Breast epithelium (tissue), 3 donors: ENCODE measurements around the gene ACVRL1.

Experiments
- POLR2A ChIP-seq: fragments of 450-650 bp; IDR thresholded peaks from one replicate; pipeline ENCODE4 v1.6.1; 2016; ENCODE audit warnings: antibody characterized with exemption, mild to moderate bottlenecking, moderate library complexity
- TF ChIP-seq, protein P1 (sequence below), 3 donors: fragments of 450-650 bp; IDR thresholded peaks; one replicate each; pipeline ENCODE4 v1.5.1; 2016 to 2017; ENCODE audit warnings: antibody characterized with exemption in 3 of 3, mild to moderate bottlenecking in 3 of 3, moderate library complexity in 3 of 3

DNA sequence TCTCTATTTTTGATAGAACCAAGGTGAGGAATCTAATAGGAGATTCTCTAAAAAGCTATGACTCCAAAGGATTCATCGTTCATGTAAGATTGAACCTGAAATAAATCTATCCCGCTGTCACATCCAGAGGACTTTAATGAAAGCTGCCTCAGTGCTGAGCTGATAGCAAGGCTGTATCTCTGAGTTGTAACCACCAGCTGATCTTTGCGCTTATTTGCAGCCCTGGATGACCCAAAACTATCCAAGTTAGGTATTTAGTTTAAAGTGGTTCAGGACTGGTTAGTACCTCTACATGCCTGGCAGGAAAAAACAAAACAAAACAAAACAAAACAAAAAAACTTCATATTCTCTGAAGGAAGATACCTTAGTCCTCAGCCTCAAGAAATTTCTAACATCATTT is 28.2 kb upstream of the ACVRL1 start:
- TF ChIP-seq, protein P1, sequence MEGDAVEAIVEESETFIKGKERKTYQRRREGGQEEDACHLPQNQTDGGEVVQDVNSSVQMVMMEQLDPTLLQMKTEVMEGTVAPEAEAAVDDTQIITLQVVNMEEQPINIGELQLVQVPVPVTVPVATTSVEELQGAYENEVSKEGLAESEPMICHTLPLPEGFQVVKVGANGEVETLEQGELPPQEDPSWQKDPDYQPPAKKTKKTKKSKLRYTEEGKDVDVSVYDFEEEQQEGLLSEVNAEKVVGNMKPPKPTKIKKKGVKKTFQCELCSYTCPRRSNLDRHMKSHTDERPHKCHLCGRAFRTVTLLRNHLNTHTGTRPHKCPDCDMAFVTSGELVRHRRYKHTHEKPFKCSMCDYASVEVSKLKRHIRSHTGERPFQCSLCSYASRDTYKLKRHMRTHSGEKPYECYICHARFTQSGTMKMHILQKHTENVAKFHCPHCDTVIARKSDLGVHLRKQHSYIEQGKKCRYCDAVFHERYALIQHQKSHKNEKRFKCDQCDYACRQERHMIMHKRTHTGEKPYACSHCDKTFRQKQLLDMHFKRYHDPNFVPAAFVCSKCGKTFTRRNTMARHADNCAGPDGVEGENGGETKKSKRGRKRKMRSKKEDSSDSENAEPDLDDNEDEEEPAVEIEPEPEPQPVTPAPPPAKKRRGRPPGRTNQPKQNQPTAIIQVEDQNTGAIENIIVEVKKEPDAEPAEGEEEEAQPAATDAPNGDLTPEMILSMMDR (IDR thresholded peaks at IDR 0.05) = no peak
- no peak for TF ChIP-seq POLR2A
